22Rv1 (cell line): ENCODE data around the gene KPNB1.
A peak's percentile ranks its signal among the peaks of the same experiment; 100 is the strongest.

ENCODE experiments used
- H3K27ac ChIP-seq: fragments of 450-650 bp; 2 replicates; pipeline ENCODE4 v1.5.1; 2017
- CTCF ChIP-seq: fragments of 450-650 bp; IDR thresholded peaks from 2 replicates; pipeline ENCODE4 v1.5.1; 2017; ENCODE audit warnings: mild to moderate bottlenecking
- ZFX ChIP-seq: fragments of 450-650 bp; IDR thresholded peaks from 2 replicates; pipeline ENCODE4 v1.6.1; 2017; ENCODE audit warnings: antibody characterized with exemption, borderline replicate concordance

Gene KPNB1

DNA sequence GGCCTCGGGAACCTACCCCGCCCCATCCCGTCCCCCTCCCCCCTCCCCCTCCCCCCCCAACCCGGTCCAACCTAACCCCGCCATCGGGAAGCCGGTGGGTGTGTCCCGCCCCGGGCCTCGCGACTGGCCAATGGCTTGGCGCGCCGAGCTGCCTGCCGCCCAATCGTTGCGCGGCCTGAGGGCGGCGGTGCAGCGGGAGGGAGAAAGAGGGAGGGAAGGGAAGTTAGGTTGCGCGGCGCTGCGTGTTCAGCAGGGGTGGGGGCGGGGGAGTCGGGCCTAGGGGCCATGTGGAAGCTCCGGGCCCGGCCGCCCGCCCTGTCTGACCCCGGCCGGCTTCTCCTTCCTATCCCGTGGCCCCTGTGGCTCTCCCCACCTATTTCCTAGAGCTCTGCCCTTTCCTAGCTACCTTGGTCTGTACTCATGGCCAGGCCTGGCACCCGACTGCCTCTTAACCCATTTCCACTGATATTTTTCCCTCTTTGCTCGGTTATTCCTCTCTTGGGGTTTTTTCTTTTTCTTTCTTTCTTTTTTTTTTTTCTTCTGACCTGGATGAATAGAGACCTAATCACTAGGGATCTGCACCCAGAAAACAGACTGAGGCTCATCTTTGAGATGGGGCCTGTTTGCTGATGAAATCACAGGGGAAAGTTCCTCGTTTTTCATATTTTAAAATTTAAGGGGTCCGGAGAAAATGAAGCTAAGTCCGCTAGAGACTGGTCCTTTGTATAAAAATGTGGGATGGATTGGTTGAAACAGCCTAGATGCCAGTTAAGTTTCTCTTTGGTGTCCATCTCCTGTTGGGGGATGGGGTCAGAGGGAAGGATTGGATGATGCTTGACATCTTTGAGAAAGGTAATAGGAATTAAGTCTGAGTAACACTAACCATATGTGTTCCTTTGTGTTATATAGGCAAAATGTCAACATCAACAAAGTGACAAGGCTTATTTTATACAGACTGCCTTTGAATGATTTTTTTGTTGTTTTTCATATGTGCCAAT, 1.1 kb downstream of the KPNB1 start:
- H3K27ac ChIP-seq = peak overlapping the region; percentile 94
- no peak for TF ChIP-seq CTCF
- no peak for TF ChIP-seq ZFX

DNA sequence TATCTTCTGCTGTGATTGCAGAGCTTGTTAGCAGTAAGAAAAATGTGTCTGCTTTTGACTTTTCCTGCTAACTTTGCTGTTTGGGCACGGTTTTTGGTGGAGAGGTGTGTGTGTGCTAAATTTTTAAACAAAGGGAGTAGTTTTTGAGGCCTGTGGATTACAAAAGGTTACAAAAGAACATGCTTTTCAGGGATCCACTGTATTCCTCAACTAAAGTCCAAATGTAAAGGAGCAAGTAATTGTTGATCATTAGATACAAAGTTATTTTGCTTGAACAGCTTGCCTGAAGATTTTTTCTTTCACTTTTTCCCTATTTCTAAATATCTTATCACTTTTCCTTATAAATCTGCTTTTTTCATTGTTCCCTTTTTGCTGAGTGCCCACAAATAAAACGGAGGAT, 2.0 kb downstream of the KPNB1 start:
- TF ChIP-seq CTCF (no peak), ZFX (no peak)
- peak overlapping the region; percentile 94 for H3K27ac ChIP-seq

GRCh38 chr17:47652570-47652969, 2.9 kb downstream of the KPNB1 start:
- H3K27ac ChIP-seq = no peak overlapping the region
- TF ChIP-seq CTCF (no peak), ZFX (no peak)

- no peak overlapping the region for H3K27ac ChIP-seq
- TF ChIP-seq CTCF = no peak
- no peak for TF ChIP-seq ZFX
These were observed 3.7 kb downstream of the KPNB1 start for GRCh38 chr17:47653442-47653841.

GRCh38 chr17:47654991-47655390, 5.3 kb downstream of the KPNB1 start:
- no peak overlapping the region for H3K27ac ChIP-seq
- TF ChIP-seq CTCF (no peak), ZFX (no peak)

DNA sequence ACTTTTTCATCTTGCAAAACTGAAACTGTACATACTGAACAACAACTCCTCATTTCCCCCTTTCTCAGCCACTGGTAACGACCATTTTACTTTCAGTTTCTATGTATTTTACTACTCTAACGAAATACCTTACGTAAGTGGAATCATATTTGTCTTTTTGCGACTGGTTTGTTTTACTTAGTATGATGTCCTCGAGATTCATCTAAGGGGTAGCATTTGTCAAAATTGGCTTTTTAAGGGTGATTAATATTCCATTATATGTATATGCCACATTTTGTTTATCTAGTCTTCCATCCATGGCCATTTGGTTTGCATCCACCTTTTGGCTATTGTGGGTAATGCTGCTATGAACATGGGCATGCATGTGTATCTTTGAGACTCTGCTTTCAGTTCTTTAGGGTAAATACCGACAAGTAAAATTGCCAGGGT, 10.4 kb downstream of the KPNB1 start:
- H3K27ac ChIP-seq = no peak overlapping the region
- no peak for TF ChIP-seq ZFX
- TF ChIP-seq CTCF = no peak

DNA sequence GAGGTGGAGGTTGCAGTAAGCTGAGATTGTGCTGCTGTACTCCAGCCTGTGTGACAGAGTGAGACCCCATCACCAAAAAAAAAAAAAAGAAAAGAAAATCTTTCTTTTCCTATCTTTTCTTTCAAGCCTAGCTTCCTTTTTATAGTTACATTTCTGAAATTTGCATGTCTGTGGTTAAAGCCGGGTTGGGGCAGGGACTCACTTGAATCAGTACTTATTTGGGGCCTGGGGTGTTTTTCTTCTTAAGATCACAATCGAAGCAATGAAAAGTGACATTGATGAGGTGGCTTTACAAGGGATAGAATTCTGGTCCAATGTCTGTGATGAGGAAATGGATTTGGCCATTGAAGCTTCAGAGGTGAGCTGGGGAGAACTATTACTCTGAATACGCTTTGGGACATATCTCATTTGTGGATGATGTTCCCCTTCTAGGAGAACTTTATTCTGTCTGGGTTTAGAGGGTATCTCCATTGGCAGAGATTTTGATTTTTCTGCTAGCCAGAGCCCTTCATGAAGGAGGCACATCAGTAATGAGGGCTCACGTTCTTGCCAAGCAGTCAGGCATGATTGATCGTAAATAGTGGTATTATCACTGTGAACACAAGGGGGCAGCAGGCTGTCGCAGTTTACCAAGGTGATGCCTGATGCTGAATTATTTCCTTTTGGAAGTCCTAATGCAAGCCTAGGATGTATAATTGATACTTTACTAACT, 14.3 kb downstream of the KPNB1 start:
- TF ChIP-seq CTCF (peak; percentile 86), ZFX (no peak)
- no peak overlapping the region for H3K27ac ChIP-seq
